Prostate gland (tissue), 2 donors: ENCODE results near the gene PCDHB5.
"Not testable (repeated sequence)": the region's sequence is repeated elsewhere in the genome, so short reads cannot be mapped to it uniquely, and the experiment has no call there.

Source experiments
- POLR2A ChIP-seq: fragments of 450-650 bp; IDR thresholded peaks from one replicate; pipeline ENCODE4 v1.6.1; 2016; ENCODE audit warnings: antibody characterized with exemption, mild to moderate bottlenecking
- TF ChIP-seq, protein P1 (sequence below), 4 experiments: fragments of 200-600 bp in 2 of 4; fragments of 450-650 bp in 2 of 4; sonication (generic) in 2 of 4; IDR thresholded peaks; 1 replicate in 3 of 4; 2 replicates in 1 of 4; pipeline ENCODE4 v1.5.1; 2016 to 2019; ENCODE audit warnings: antibody characterized with exemption in 4 of 4, mild to moderate bottlenecking in 2 of 4, moderate library complexity in 2 of 4

DNA sequence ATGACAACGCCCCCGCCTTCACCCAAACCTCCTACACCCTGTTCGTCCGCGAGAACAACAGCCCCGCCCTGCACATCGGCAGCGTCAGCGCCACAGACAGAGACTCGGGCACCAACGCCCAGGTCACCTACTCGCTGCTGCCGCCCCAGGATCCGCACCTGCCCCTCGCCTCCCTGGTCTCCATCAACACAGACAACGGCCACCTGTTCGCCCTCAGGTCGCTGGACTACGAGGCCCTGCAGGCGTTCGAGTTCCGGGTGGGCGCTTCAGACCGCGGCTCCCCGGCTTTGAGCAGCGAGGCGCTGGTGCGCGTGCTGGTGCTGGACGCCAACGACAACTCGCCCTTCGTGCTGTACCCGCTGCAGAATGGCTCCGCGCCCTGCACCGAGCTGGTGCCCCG, 44.4 kb downstream of the PCDHB5 start:
- TF ChIP-seq POLR2A = not testable (repeated sequence)
- TF ChIP-seq, protein P1, sequence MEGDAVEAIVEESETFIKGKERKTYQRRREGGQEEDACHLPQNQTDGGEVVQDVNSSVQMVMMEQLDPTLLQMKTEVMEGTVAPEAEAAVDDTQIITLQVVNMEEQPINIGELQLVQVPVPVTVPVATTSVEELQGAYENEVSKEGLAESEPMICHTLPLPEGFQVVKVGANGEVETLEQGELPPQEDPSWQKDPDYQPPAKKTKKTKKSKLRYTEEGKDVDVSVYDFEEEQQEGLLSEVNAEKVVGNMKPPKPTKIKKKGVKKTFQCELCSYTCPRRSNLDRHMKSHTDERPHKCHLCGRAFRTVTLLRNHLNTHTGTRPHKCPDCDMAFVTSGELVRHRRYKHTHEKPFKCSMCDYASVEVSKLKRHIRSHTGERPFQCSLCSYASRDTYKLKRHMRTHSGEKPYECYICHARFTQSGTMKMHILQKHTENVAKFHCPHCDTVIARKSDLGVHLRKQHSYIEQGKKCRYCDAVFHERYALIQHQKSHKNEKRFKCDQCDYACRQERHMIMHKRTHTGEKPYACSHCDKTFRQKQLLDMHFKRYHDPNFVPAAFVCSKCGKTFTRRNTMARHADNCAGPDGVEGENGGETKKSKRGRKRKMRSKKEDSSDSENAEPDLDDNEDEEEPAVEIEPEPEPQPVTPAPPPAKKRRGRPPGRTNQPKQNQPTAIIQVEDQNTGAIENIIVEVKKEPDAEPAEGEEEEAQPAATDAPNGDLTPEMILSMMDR (IDR thresholded peaks at IDR 0.05) = not testable (repeated sequence)
